SK-N-SH treated with all-trans-retinoic acid at 6 μM for 48 hours (cell line): Measurements from ENCODE around the gene PTPN11.

Experiments
- ATAC-seq: fragments of 200-7000 bp; cut with Tn5 transposase; 3 replicates; pipeline ENCODE4 v1.9.1; 2020; ENCODE audit warnings: mild to moderate bottlenecking, moderate library complexity
- ARNTL ChIP-seq: fragments of 450-650 bp; formaldehyde crosslinking; IDR thresholded peaks from 2 replicates; pipeline ENCODE4 v1.5.0; 2020; ENCODE audit warnings: low read depth, mild to moderate bottlenecking, moderate library complexity, borderline replicate concordance
- BACH2 ChIP-seq: fragments of 250-450 bp; sonication (Bioruptor Pico); IDR thresholded peaks from 2 replicates; pipeline ENCODE4 v1.9.0; 2021; ENCODE audit warnings: mild to moderate bottlenecking, borderline replicate concordance
- CREB5 ChIP-seq: fragments of 250-450 bp; sonication (Bioruptor Pico); IDR thresholded peaks from 2 replicates; pipeline ENCODE4 v1.5.1; 2020; ENCODE audit warnings: low read depth, mild to moderate bottlenecking, moderate library complexity
- CSDC2 ChIP-seq: fragments of 250-450 bp; sonication (Bioruptor Pico); IDR thresholded peaks from 2 replicates; pipeline ENCODE4 v1.5.0; 2020; ENCODE audit warnings: mild to moderate bottlenecking, moderate library complexity
- CSRNP3 ChIP-seq: fragments of 250-450 bp; sonication (Bioruptor Pico); IDR thresholded peaks from 2 replicates; pipeline ENCODE4 v1.5.1; 2021; ENCODE audit warnings: mild to moderate bottlenecking, moderate library complexity
- GLIS3 ChIP-seq: fragments of 250-450 bp; sonication (Bioruptor Pico); IDR thresholded peaks from 2 replicates; pipeline ENCODE4 v1.5.0; 2020; ENCODE audit warnings: mild to moderate bottlenecking, moderate library complexity
- ISL1 ChIP-seq: fragments of 250-450 bp; sonication (Bioruptor Pico); IDR thresholded peaks from 2 replicates; pipeline ENCODE4 v2.1.2; 2022; ENCODE audit warnings: mild to moderate bottlenecking, moderate library complexity
- OSR1 ChIP-seq: fragments of 250-450 bp; sonication (Bioruptor Pico); IDR thresholded peaks from 2 replicates; pipeline ENCODE4 v1.8.0; 2022; ENCODE audit warnings: moderate library complexity, mild to moderate bottlenecking, inconsistent platforms
- PATZ1 ChIP-seq: fragments of 250-450 bp; sonication (Bioruptor Pico); IDR thresholded peaks from 2 replicates; pipeline ENCODE4 v1.8.0; 2020; ENCODE audit warnings: mild to moderate bottlenecking, moderate library complexity, borderline replicate concordance
- POU6F1 ChIP-seq: fragments of 250-450 bp; sonication (Bioruptor Pico); IDR thresholded peaks from 2 replicates; pipeline ENCODE4 v1.8.0; 2021; ENCODE audit warnings: low read depth, mild to moderate bottlenecking, moderate library complexity, borderline replicate concordance
- PPARA ChIP-seq: fragments of 250-450 bp; sonication (Bioruptor Pico); IDR thresholded peaks from 2 replicates; pipeline ENCODE4 v1.5.0; 2020; ENCODE audit warnings: mild to moderate bottlenecking, borderline replicate concordance
- RARB ChIP-seq: fragments of 250-450 bp; sonication (Bioruptor Pico); IDR thresholded peaks from 2 replicates; pipeline ENCODE4 v1.8.0; 2021; ENCODE audit warnings: mild to moderate bottlenecking, moderate library complexity
- SNAI2 ChIP-seq: fragments of 250-450 bp; sonication (Bioruptor Pico); IDR thresholded peaks from 2 replicates; pipeline ENCODE4 v1.5.0; 2020; ENCODE audit warnings: mild to moderate bottlenecking, moderate library complexity
- TCF4 ChIP-seq: fragments of 250-450 bp; sonication (Bioruptor Pico); IDR thresholded peaks from 2 replicates; pipeline ENCODE4 v1.8.0; 2021; ENCODE audit warnings: mild to moderate bottlenecking, moderate library complexity, borderline replicate concordance
- TOX ChIP-seq: fragments of 250-450 bp; sonication (Bioruptor Pico); IDR thresholded peaks from 2 replicates; pipeline ENCODE4 v1.8.0; 2021; ENCODE audit warnings: mild to moderate bottlenecking, moderate library complexity, borderline replicate concordance
- TSHZ2 ChIP-seq: fragments of 250-450 bp; sonication (Bioruptor Pico); IDR thresholded peaks from 2 replicates; pipeline ENCODE4 v1.5.0; 2020; ENCODE audit warnings: mild to moderate bottlenecking, moderate library complexity
- ZC3H10 ChIP-seq: fragments of 250-450 bp; sonication (Bioruptor Pico); IDR thresholded peaks from 2 replicates; pipeline ENCODE4 v1.5.1; 2021; ENCODE audit warnings: mild to moderate bottlenecking, moderate library complexity
- ZFP3 ChIP-seq: fragments of 250-450 bp; sonication (Bioruptor Pico); IDR thresholded peaks from 2 replicates; pipeline ENCODE4 v1.5.0; 2020; ENCODE audit warnings: mild to moderate bottlenecking, moderate library complexity
- ZFP30 ChIP-seq: fragments of 450-650 bp; formaldehyde crosslinking; IDR thresholded peaks from 2 replicates; pipeline ENCODE4 v1.5.0; 2022; ENCODE audit warnings: mild to moderate bottlenecking, moderate library complexity
- ZNF565 ChIP-seq: fragments of 450-650 bp; formaldehyde crosslinking; conservative IDR thresholded peaks from 2 replicates; pipeline ENCODE4 v1.5.0; 2020; ENCODE audit warnings: low read depth, mild to moderate bottlenecking, moderate library complexity
- ZNF70 ChIP-seq: fragments of 450-650 bp; formaldehyde crosslinking; IDR thresholded peaks from 2 replicates; pipeline ENCODE4 v1.5.0; 2020; ENCODE audit warnings: mild to moderate bottlenecking, moderate library complexity
- ZNF8 ChIP-seq: fragments of 450-650 bp; formaldehyde crosslinking; IDR thresholded peaks from 2 replicates; pipeline ENCODE4 v1.5.0; 2020; ENCODE audit warnings: mild to moderate bottlenecking, moderate library complexity

PTPN11 gene

GRCh38 chr12:112463478-112463877 lies 44.7 kb downstream of the PTPN11 start:
- no peak for ATAC-seq
- no peak for TF ChIP-seq CSRNP3 (CRISPR knock-in tag)
- TF ChIP-seq TCF4 = no peak
- TF ChIP-seq OSR1 (CRISPR knock-in tag) = no peak
- no peak for TF ChIP-seq CREB5 (CRISPR knock-in tag)
- TF ChIP-seq ZNF70 (CRISPR knock-in tag) = no peak
- TF ChIP-seq RARB (CRISPR knock-in tag) = no peak
- no peak for TF ChIP-seq ARNTL (CRISPR knock-in tag)
- TF ChIP-seq TSHZ2 = no peak
- TF ChIP-seq GLIS3 (CRISPR knock-in tag) = no peak
- no peak for TF ChIP-seq ZFP3 (CRISPR knock-in tag)
- no peak for TF ChIP-seq POU6F1 (CRISPR knock-in tag)
- TF ChIP-seq BACH2 = no peak

- TF ChIP-seq ZNF8 (CRISPR knock-in tag) (no peak), ZC3H10 (CRISPR knock-in tag) (no peak), ZFP30 (CRISPR knock-in tag) (no peak), ISL1 (CRISPR knock-in tag) (no peak), ARNTL (CRISPR knock-in tag) (no peak), TCF4 (no peak), CSRNP3 (CRISPR knock-in tag) (no peak), ZNF565 (CRISPR knock-in tag) (no peak), PPARA (no peak), ZFP3 (CRISPR knock-in tag) (no peak), CSDC2 (CRISPR knock-in tag) (no peak), BACH2 (no peak), TOX (no peak), CREB5 (CRISPR knock-in tag) (no peak), GLIS3 (CRISPR knock-in tag) (no peak), SNAI2 (CRISPR knock-in tag) (no peak)
- TF ChIP-seq, all 23 proteins: peak for 0
These were observed 45.9 kb downstream of the PTPN11 start for GRCh38 chr12:112464605-112465004.

GRCh38 chr12:112466011-112466422 lies 47.3 kb downstream of the PTPN11 start:
- no peak for ATAC-seq
- TF ChIP-seq TSHZ2 = no peak
- no peak for TF ChIP-seq ISL1 (CRISPR knock-in tag)
- no peak for TF ChIP-seq CSDC2 (CRISPR knock-in tag)
- TF ChIP-seq SNAI2 (CRISPR knock-in tag) = no peak
- no peak for TF ChIP-seq PATZ1
- TF ChIP-seq TCF4 = no peak
- TF ChIP-seq RARB (CRISPR knock-in tag) = no peak
- no peak for TF ChIP-seq OSR1 (CRISPR knock-in tag)
- no peak for TF ChIP-seq TOX
- no peak for TF ChIP-seq BACH2

More at GRCh38 chr12:112464605-112465004, 45.9 kb downstream of the PTPN11 start:
- no peak for ATAC-seq
